GM11168 (cell line): ENCODE measurements around the gene LTBP4.
"Not testable (repeated sequence)": the region's sequence is repeated elsewhere in the genome, so short reads cannot be mapped to it uniquely, and the experiment has no call there.

Experiments used
- in situ Hi-C: fragments of 300-500 bp; cut with MboI; formaldehyde crosslinking; loops from one replicate; pipeline ENCODE4 v1.12.0; 2022; ENCODE audit warnings: low sequenced_read_pairs; ENCODE audit not compliant: unreplicated experiment

Gene LTBP4

GRCh38 chr19:40591724-40592123 lies 9.4 kb upstream of the LTBP4 start:
- in situ Hi-C loops, result not testable (repeated sequence)

- in situ Hi-C loops, result no loop called here
Observed at GRCh38 chr19:40592170-40592569, 9.0 kb upstream of the LTBP4 start.

GRCh38 chr19:40594255-40594654 lies 6.9 kb upstream of the LTBP4 start:
- in situ Hi-C loops, result no loop called here

GRCh38 chr19:40594657-40595091 lies 6.5 kb upstream of the LTBP4 start:
- in situ Hi-C loops, result no loop called here

GRCh38 chr19:40596608-40597328 lies 4.4 kb upstream of the LTBP4 start:
- in situ Hi-C loops, result no loop called here

GRCh38 chr19:40597329-40597838 lies 3.8 kb upstream of the LTBP4 start:
- in situ Hi-C loops, result no loop called here

- in situ Hi-C loops, result no loop called here
Observed at GRCh38 chr19:40598121-40598917, 2.9 kb upstream of the LTBP4 start.

GRCh38 chr19:40598918-40599307 lies 2.3 kb upstream of the LTBP4 start:
- in situ Hi-C loops, result no loop called here

- in situ Hi-C loops, result no loop called here
Observed at GRCh38 chr19:40599331-40599901, 1.8 kb upstream of the LTBP4 start.

- in situ Hi-C loops, result no loop called here
Observed at GRCh38 chr19:40599902-40600569, 1.1 kb upstream of the LTBP4 start.

GRCh38 chr19:40600570-40601133 lies 517 bp upstream of the LTBP4 start:
- in situ Hi-C loops, result no loop called here

- in situ Hi-C loops, result no loop called here
Observed at GRCh38 chr19:40603071-40603388, 1.9 kb downstream of the LTBP4 start.

GRCh38 chr19:40603389-40604170 lies 2.4 kb downstream of the LTBP4 start:
- in situ Hi-C loops, result no loop called here

GRCh38 chr19:40604171-40604646 lies 3.0 kb downstream of the LTBP4 start:
- in situ Hi-C loops, result no loop called here

GRCh38 chr19:40604647-40605215 lies 3.6 kb downstream of the LTBP4 start:
- in situ Hi-C loops, result no loop called here

GRCh38 chr19:40605216-40605971 lies 4.2 kb downstream of the LTBP4 start:
- in situ Hi-C loops, result no loop called here

- in situ Hi-C loops, result no loop called here
Observed at GRCh38 chr19:40607311-40608239, 6.4 kb downstream of the LTBP4 start.
